HepG2 (cell line): Measurements from ENCODE around the gene TRIM10. TPM values are rescaled to one million over a fixed set of nuclear protein-coding genes. Genes with fewer than 3 reads are reported as not detected.

Experiments
- ATAC-seq: fragments of 200-7000 bp; cut with Tn5 transposase; 3 replicates; pipeline ENCODE4 v1.9.1; 2020; ENCODE audit warnings: mild to moderate bottlenecking, moderate library complexity
- BruUV-seq: library from RNA; stranded (reverse); fragments of 400-500 nt; replicated peaks from 2 replicates; lab custom pipeline; 2021; lab: Mats Ljungman, UMichigan
- CTCF ChIA-PET: fragments of 300-600 bp; formaldehyde crosslinking; extraction: SDS; loops from one replicate; lab custom pipeline; 2021; ENCODE audit warnings: low total read pairs, inconsistent platforms, low intra/inter-chr PET ratio; lab: Yijun Ruan, JAX
- POLR2A ChIA-PET: fragments of 350-600 bp; sonication (Branson Sonifier 250); formaldehyde crosslinking; loops from one replicate; lab custom pipeline; 2020; ENCODE audit warnings: antibody characterized with exemption, inconsistent platforms; lab: Yijun Ruan, JAX
- DNase-seq: peaks from one replicate; pipeline ENCODE4 v3.0.0-alpha.2; 2015; ENCODE audit warnings: low spot score
- FAIRE-seq: peaks from 3 replicates; lab custom pipeline; 2011; peaks lifted over from hg19 to GRCh38; lab: Jason Lieb, UNC
- H2AFZ ChIP-seq: one replicate; pipeline ENCODE4 v1.6.1; 2011; ENCODE audit warnings: low read length, inconsistent platforms
- H3K27ac ChIP-seq: fragments of 300-600 bp; 3 replicates; pipeline ENCODE4 v1.8.0; 2011; ENCODE audit warnings: mixed run types, mild to moderate bottlenecking, mixed read lengths, low read length, inconsistent platforms; ENCODE audit not compliant: insufficient read depth; ENCODE audit errors: extremely low read length
- H3K27me3 ChIP-seq, 2 experiments: fragments of 200-600 bp in 1 of 2; 2 replicates in 1 of 2; 3 replicates in 1 of 2; pipeline versions ENCODE4 v1.6.0 to v1.8.0; 2011; ENCODE audit warnings: low read length in 2 of 2, mild to moderate bottlenecking in 2 of 2, moderate library complexity in 2 of 2, inconsistent platforms in 1 of 2; ENCODE audit not compliant: insufficient read depth in 2 of 2, control insufficient read depth in 1 of 2
- H3K36me3 ChIP-seq, 2 experiments: fragments of 200-600 bp in 1 of 2; replicated peaks in 1 of 2; 2 replicates in 1 of 2; 3 replicates in 1 of 2; pipeline versions ENCODE4 v1.5.1 to v1.8.0; 2011; ENCODE audit warnings: low read length in 2 of 2, inconsistent platforms in 1 of 2; ENCODE audit not compliant: insufficient read depth in 2 of 2, control insufficient read depth in 1 of 2
- H3K4me1 ChIP-seq: 2 replicates; pipeline ENCODE4 v1.5.1; 2012; ENCODE audit warnings: low read length, inconsistent platforms; ENCODE audit not compliant: insufficient read depth
- H3K4me2 ChIP-seq: 2 replicates; pipeline ENCODE4 v1.6.0; 2011; ENCODE audit warnings: low read depth, low read length, inconsistent platforms
- H3K4me3 ChIP-seq, 3 experiments: fragments of 200-600 bp in 1 of 3; sonication (generic), shearing (Covaris generic) in 1 of 3; replicated peaks in 1 of 3; 2 replicates each; pipeline ENCODE4 v1.5.1; 2011 to 2016; ENCODE audit warnings: low read length in 3 of 3, inconsistent platforms in 2 of 3, low read depth in 2 of 3, mild to moderate bottlenecking in 2 of 3, control low read depth in 1 of 3, mixed read lengths in 1 of 3; ENCODE audit not compliant: insufficient read depth in 1 of 3
- H3K79me2 ChIP-seq: one replicate; pipeline ENCODE4 v1.6.1; 2011; ENCODE audit warnings: low read length, inconsistent platforms; ENCODE audit not compliant: insufficient read depth
- H3K9ac ChIP-seq: 2 replicates; pipeline ENCODE4 v1.6.0; 2011; ENCODE audit warnings: mild to moderate bottlenecking, low read depth, low read length, inconsistent platforms; ENCODE audit not compliant: insufficient read depth
- H3K9me3 ChIP-seq: 2 replicates; pipeline ENCODE4 v1.5.1; 2012; ENCODE audit warnings: mild to moderate bottlenecking, low read length
- H4K20me1 ChIP-seq: 2 replicates; pipeline ENCODE4 v1.6.0; 2011; ENCODE audit warnings: inconsistent platforms, mild to moderate bottlenecking, low read length, moderate library complexity; ENCODE audit not compliant: insufficient read depth
- BCL6 ChIP-seq: IDR thresholded peaks from 2 replicates; pipeline ENCODE4 v1.6.1; 2016; ENCODE audit warnings: missing genetic modification reagents, missing compliant biosample characterization
- FOXP1 ChIP-seq, 2 experiments: fragments of 450-650 bp in 1 of 2; IDR thresholded peaks; 2 replicates each; pipeline ENCODE4 v1.6.1; 2017 to 2018; ENCODE audit warnings: antibody characterized with exemption in 1 of 2
- SP1 ChIP-seq, 2 experiments: fragments of 450-650 bp in 1 of 2; sonication (generic) in 1 of 2; formaldehyde crosslinking in 1 of 2; IDR thresholded peaks; 2 replicates each; pipeline versions ENCODE4 v1.4.0 to v1.6.1; 2016 to 2020; ENCODE audit warnings: missing genetic modification reagents in 1 of 2
- TOPORS ChIP-seq: sonication (generic); formaldehyde crosslinking; IDR thresholded peaks from 2 replicates; pipeline ENCODE4 v1.8.0; 2023; ENCODE audit warnings: mild to moderate bottlenecking, missing genetic modification reagents
- ZBTB21 ChIP-seq: sonication (generic); formaldehyde crosslinking; IDR thresholded peaks from 2 replicates; pipeline ENCODE4 v1.4.0; 2020; ENCODE audit warnings: missing genetic modification reagents
- ZNF3 ChIP-seq: IDR thresholded peaks from 2 replicates; pipeline ENCODE4 v1.7.0; 2017; ENCODE audit warnings: inconsistent platforms
- ZNF382 ChIP-seq: sonication (generic); formaldehyde crosslinking; IDR thresholded peaks from 2 replicates; pipeline ENCODE4 v1.5.0; 2020; ENCODE audit warnings: missing genetic modification reagents, mild to moderate bottlenecking, borderline replicate concordance
- ZNF556 ChIP-seq: sonication (generic); formaldehyde crosslinking; IDR thresholded peaks from 2 replicates; pipeline ENCODE4 v1.4.0; 2020; ENCODE audit warnings: mild to moderate bottlenecking, missing genetic modification reagents, borderline replicate concordance
- ZNF562 ChIP-seq: sonication (generic); formaldehyde crosslinking; IDR thresholded peaks from 2 replicates; pipeline ENCODE4 v1.8.0; 2022; ENCODE audit warnings: missing genetic modification reagents, borderline replicate concordance
- ZNF7 ChIP-seq: IDR thresholded peaks from 2 replicates; pipeline ENCODE4 v1.6.1; 2016; ENCODE audit warnings: missing biosample characterization, missing genetic modification reagents
- WGBS: methylation state at CpG from one replicate; pipeline ENCODE4 v1.1.6; 2017; ENCODE audit warnings: low lambda C conversion rate; 5-methylcytosine and 5-hydroxymethylcytosine counted together
- in situ Hi-C: cut with HindIII; loops from 2 replicates; pipeline ENCODE4 v1.10.0; 2017; ENCODE audit warnings: low pct_unique_long_range_greater_than_20kb; ENCODE audit not compliant: extremely low pct_ligation_motif_present
- intact Hi-C: fragments of 100-400 bp; cut with micrococcal nuclease; formaldehyde crosslinking; loops from one replicate; pipeline ENCODE4 v1.10.0; 2022; ENCODE audit not compliant: unreplicated experiment
- polyA plus RNA-seq, 8 experiments: library from polyadenylated mRNA; depleted of rRNA in 3 of 8; stranded (reverse) in 7 of 8; unstranded in 1 of 8; fragments of >200 nt; fragmentation: Illumina TruSeq in 4 of 8; extraction: Trizol in 4 of 8; gene quantifications; 2 replicates each; pipeline versions ENCODE4 v1.2.1 to v1.2.3, GENCODE V29; 2011 to 2016; ENCODE audit warnings: low read depth in 4 of 8, missing spikeins in 1 of 8, mixed read lengths in 1 of 8; ENCODE audit not compliant: insufficient read depth in 1 of 8
- total RNA-seq, 5 experiments: library from RNA; depleted of rRNA; stranded (reverse); fragments of >200 nt; fragmentation: Illumina TruSeq; extraction: Trizol; gene quantifications; 2 replicates each; pipeline ENCODE4 v1.2.3, GENCODE V29; 2016; ENCODE audit warnings: low read depth in 1 of 5
- TF ChIP-seq, protein P1 (sequence below): IDR thresholded peaks from 2 replicates; pipeline ENCODE4 v1.6.1; 2016; ENCODE audit warnings: mild to moderate bottlenecking
- TF ChIP-seq, protein P2 (sequence below): sonication (generic); formaldehyde crosslinking; IDR thresholded peaks from 2 replicates; pipeline ENCODE4 v1.5.0; 2020; ENCODE audit warnings: mild to moderate bottlenecking, missing genetic modification reagents
- TF ChIP-seq, protein P3 (sequence below): sonication (generic); formaldehyde crosslinking; IDR thresholded peaks from 2 replicates; pipeline ENCODE4 v1.4.0; 2020; ENCODE audit warnings: missing genetic modification reagents, borderline replicate concordance

TRIM10 gene
- total and polyA plus RNA-seq, 2 of the 13 experiments (the other 11 are each of a cell fraction or from before 2014, with no cell fraction given): 4.1 to 6.8 TPM

DNA sequence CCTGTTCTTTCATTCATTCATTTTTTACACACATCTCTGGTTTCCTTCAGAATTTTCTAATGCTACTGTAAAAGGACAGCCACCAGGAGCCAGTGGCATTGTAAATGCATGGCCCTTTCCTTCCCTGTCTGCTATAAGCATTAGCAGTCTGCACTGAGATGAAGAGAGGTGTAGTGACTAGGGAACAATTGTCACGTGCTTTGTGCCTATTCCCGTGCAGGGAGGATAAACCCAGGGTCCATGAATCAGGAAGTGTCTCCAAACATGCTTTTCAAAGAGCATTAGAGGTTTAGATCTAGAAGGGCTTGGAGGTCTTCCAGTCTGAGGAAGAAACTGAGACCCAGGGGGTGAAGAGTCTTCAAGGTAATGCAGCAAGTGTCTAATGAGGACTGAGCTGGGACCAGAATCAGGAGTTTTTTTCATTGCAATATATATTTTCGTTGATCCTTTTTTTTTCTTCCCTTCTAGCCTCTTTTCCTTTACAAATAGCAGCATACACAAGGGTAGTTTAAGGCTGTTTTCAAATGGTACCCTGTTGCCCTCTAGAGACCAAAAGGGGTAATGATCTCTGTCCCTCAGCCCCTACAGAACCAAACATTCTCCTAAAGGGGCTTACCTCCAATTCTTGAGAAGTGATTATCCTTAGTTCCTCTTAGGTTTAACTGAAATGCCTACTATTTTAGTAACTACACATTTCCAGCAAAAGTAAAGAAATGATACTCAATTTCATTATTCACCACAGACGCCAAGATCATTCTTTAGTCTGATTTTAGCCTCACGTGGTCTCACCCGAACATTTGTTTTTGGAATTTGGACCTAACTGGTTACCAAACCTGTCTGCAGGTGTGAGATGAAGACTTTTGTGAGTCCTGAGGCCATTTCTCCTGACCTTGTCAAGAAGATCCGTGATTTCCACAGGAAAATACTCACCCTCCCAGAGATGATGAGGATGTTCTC lies 8.9 kb upstream of the TRIM10 start (continued):
- TF ChIP-seq, protein P1, sequence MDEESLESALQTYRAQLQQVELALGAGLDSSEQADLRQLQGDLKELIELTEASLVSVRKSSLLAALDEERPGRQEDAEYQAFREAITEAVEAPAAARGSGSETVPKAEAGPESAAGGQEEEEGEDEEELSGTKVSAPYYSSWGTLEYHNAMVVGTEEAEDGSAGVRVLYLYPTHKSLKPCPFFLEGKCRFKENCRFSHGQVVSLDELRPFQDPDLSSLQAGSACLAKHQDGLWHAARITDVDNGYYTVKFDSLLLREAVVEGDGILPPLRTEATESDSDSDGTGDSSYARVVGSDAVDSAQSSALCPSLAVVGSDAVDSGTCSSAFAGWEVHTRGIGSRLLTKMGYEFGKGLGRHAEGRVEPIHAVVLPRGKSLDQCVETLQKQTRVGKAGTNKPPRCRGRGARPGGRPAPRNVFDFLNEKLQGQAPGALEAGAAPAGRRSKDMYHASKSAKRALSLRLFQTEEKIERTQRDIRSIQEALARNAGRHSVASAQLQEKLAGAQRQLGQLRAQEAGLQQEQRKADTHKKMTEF (CRISPR knock-in tag): 0 out of 2 replicates have a peak, but pooled peaks have one; percentile 48
- peak; percentile 19; the same call in 1 of the 2 replicates for TF ChIP-seq ZNF556

DNA sequence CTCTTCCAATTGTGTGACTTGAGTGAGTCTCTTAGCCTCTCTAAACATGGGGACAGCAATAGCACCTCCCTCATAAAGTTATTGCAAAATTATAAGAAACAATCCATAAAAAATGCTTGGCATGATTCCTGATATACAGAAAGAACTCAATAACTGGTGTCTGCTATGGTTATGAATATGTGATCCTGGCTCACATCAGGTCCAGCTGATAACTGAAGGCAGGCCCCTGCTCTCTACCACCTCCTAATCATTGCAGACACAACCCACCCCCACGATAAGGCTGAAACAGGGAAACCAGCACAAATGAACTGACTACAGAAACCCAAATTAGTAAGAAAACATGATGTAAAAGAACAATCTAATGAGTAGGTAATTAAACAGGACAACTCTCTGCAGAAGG lies 7.7 kb upstream of the TRIM10 start:
- in situ Hi-C loops: no loop called here
- no peak for ATAC-seq
- no TSS peak for BruUV-seq
- TF ChIP-seq, protein P2, sequence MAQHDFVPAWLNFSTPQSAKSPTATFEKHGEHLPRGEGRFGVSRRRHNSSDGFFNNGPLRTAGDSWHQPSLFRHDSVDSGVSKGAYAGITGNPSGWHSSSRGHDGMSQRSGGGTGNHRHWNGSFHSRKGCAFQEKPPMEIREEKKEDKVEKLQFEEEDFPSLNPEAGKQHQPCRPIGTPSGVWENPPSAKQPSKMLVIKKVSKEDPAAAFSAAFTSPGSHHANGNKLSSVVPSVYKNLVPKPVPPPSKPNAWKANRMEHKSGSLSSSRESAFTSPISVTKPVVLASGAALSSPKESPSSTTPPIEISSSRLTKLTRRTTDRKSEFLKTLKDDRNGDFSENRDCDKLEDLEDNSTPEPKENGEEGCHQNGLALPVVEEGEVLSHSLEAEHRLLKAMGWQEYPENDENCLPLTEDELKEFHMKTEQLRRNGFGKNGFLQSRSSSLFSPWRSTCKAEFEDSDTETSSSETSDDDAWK (CRISPR knock-in tag): no peak
- TF ChIP-seq ZNF382 (CRISPR knock-in tag) (no peak), SP1 (IDR thresholded peaks at IDR 0.05) (no peak), SP1 (CRISPR knock-in tag; IDR thresholded peaks at IDR 0.05) (no peak), ZBTB21 (CRISPR knock-in tag) (no peak), FOXP1 (IDR thresholded peaks at IDR 0.05) (no peak), FOXP1 (CRISPR knock-in tag; IDR thresholded peaks at IDR 0.05) (no peak), TOPORS (CRISPR knock-in tag) (no peak), BCL6 (CRISPR knock-in tag) (no peak), ZNF3 (CRISPR knock-in tag) (no peak), ZNF562 (CRISPR knock-in tag) (no peak), ZNF7 (CRISPR knock-in tag) (no peak)
- TF ChIP-seq, protein P3, sequence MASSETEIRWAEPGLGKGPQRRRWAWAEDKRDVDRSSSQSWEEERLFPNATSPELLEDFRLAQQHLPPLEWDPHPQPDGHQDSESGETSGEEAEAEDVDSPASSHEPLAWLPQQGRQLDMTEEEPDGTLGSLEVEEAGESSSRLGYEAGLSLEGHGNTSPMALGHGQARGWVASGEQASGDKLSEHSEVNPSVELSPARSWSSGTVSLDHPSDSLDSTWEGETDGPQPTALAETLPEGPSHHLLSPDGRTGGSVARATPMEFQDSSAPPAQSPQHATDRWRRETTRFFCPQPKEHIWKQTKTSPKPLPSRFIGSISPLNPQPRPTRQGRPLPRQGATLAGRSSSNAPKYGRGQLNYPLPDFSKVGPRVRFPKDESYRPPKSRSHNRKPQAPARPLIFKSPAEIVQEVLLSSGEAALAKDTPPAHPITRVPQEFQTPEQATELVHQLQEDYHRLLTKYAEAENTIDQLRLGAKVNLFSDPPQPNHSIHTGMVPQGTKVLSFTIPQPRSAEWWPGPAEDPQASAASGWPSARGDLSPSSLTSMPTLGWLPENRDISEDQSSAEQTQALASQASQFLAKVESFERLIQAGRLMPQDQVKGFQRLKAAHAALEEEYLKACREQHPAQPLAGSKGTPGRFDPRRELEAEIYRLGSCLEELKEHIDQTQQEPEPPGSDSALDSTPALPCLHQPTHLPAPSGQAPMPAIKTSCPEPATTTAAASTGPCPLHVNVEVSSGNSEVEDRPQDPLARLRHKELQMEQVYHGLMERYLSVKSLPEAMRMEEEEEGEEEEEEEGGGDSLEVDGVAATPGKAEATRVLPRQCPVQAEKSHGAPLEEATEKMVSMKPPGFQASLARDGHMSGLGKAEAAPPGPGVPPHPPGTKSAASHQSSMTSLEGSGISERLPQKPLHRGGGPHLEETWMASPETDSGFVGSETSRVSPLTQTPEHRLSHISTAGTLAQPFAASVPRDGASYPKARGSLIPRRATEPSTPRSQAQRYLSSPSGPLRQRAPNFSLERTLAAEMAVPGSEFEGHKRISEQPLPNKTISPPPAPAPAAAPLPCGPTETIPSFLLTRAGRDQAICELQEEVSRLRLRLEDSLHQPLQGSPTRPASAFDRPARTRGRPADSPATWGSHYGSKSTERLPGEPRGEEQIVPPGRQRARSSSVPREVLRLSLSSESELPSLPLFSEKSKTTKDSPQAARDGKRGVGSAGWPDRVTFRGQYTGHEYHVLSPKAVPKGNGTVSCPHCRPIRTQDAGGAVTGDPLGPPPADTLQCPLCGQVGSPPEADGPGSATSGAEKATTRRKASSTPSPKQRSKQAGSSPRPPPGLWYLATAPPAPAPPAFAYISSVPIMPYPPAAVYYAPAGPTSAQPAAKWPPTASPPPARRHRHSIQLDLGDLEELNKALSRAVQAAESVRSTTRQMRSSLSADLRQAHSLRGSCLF (CRISPR knock-in tag): no peak

More for the DNA sequence above, 7.7 kb upstream of the TRIM10 start:
- POLR2A ChIA-PET: interaction anchor here (0.9 to 1.3 kb wide), 2 partner anchors 66 to 67 kb away, joined by 3 read pairs; no protein-coding TSS in a partner anchor
- H3K36me3 ChIP-seq: peaks cover 19 to 51% of the 10 kb centered on the region in 2 experiments
- peaks cover 35% of the 10 kb centered on the region for H3K4me1 ChIP-seq
- no peak overlapping the region for H3K27ac ChIP-seq
- CTCF ChIA-PET: interaction anchor here (1.2 to 2.7 kb wide), 4 partner anchors 35 to 94 kb away, joined by 3 to 46 read pairs (median 14); no protein-coding TSS in a partner anchor
- H3K4me3 ChIP-seq: no peak overlapping the region
- H2AFZ ChIP-seq: no peak overlapping the region
- no peaks in the 10 kb centered on the region for H3K9me3 ChIP-seq
- FAIRE-seq (no peak), DNase-seq (no peak)
- 93% methylated on average over 1 of the region's 1 CpG for WGBS
- H3K27me3 ChIP-seq: peaks cover 0 to 3% of the 10 kb centered on the region in 2 experiments; a peak in 1 of 5 replicates
- H3K79me2 ChIP-seq: peaks cover 35% of the 10 kb centered on the region
- no peak overlapping the region for H3K4me2 ChIP-seq
- no peak overlapping the region for H3K9ac ChIP-seq
- H4K20me1 ChIP-seq: no peaks in the 10 kb centered on the region; the same call in 1 of the 2 replicates
- intact Hi-C loops: no loop called here
